ENCODE measurements around the gene UBE2Q1. TPM values are rescaled to one million over a fixed set of nuclear protein-coding genes. Genes with fewer than 3 reads are reported as not detected.

The UBE2Q1 gene
- total and polyA plus RNA-seq, 10 of the 15 experiments (the other 5 are each of a cell fraction or from before 2014, with no cell fraction given), result 3.9 to 82.6 (median 24.1) TPM

DNA sequence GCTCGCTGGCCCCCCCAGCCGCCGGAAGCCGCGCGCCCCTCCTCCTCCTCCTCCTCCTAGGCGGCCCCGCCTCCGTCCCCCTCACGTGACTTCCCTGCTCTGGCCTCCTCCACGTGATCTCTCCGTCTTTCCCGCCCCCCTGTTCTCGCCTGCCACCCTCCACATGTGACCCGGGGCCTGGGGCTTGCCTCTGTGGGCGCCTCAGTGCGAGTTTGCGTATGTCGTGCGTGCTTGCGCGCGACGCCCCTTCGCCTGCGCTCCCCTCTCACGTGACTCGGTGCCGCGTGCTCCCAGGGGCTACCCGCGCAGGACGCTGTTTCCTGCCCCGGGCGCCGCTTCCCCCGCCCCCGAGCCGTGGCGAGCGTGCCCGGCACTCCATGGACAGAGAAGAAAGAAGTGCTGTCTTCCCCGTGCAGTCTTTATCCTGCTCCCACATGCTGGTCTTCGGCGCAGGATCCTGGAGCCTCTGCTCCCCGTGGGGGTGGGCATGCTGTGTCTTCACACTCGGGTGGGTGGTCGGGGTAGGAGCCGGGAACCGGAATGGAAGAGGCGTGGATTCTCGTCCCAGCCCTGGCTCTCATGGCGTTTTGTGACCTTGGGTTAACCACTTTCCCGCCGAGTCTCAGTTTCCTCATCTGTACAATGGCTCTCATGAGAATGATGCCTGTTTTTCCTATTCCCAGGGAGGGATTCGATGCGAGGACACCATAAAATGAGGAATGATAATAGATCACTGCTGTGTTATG is 431 bp upstream of the UBE2Q1 start (continued):
- TF ChIP-seq KAT2A (conservative IDR thresholded peaks at IDR 0.05; ENCODE audit: control insufficient read depth, low read depth, low read length) (no peak), IKZF2 (IDR thresholded peaks at IDR 0.05) (peak; percentile 68 to 75), MYB (IDR thresholded peaks at IDR 0.05; ENCODE audit: borderline replicate concordance, low read depth, low read length) (no peak), SIX5 (IDR thresholded peaks at IDR 0.05; ENCODE audit: low read depth, low read length, severe bottlenecking) (peak; percentile 76), YY1 (IDR thresholded peaks at IDR 0.05; ENCODE audit: low read depth, low read length) (no peak), FOXM1 (IDR thresholded peaks at IDR 0.05; ENCODE audit: low read depth, low read length) (no peak), MEF2A (IDR thresholded peaks at IDR 0.05; ENCODE audit: insufficient read depth, low read depth, low read length) (no peak), BCL11A (IDR thresholded peaks at IDR 0.05; ENCODE audit: low read depth, low read length) (no peak), BHLHE40 (IDR thresholded peaks at IDR 0.05; ENCODE audit: borderline replicate concordance in 1 of 2, low read depth in 2 of 2, low read length in 1 of 2) (peak; percentile 98 to 100), BMI1 (IDR thresholded peaks at IDR 0.05; ENCODE audit: borderline replicate concordance) (no peak), SREBF1 (IDR thresholded peaks at IDR 0.05; ENCODE audit: low read length) (peak; percentile 92), SPI1 (IDR thresholded peaks at IDR 0.05; ENCODE audit: borderline replicate concordance, insufficient read depth, low read depth, low read length) (no peak), RAD51 (IDR thresholded peaks at IDR 0.05) (peak; percentile 100), TCF7 (IDR thresholded peaks at IDR 0.05; ENCODE audit: borderline replicate concordance) (no peak), JUNB (IDR thresholded peaks at IDR 0.05) (no peak), GATAD2B (conservative IDR thresholded peaks at IDR 0.05; ENCODE audit: low read depth) (peak; percentile 75; the same call in 1 of the 2 replicates)
- TF ChIP-seq, protein P1, sequence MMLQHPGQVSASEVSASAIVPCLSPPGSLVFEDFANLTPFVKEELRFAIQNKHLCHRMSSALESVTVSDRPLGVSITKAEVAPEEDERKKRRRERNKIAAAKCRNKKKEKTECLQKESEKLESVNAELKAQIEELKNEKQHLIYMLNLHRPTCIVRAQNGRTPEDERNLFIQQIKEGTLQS (IDR thresholded peaks at IDR 0.05; ENCODE audit: borderline replicate concordance, extremely low read depth, low read depth, low read length), result peak; percentile 100
- TF ChIP-seq, protein P2, sequence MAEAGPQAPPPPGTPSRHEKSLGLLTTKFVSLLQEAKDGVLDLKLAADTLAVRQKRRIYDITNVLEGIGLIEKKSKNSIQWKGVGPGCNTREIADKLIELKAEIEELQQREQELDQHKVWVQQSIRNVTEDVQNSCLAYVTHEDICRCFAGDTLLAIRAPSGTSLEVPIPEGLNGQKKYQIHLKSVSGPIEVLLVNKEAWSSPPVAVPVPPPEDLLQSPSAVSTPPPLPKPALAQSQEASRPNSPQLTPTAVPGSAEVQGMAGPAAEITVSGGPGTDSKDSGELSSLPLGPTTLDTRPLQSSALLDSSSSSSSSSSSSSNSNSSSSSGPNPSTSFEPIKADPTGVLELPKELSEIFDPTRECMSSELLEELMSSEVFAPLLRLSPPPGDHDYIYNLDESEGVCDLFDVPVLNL (IDR thresholded peaks at IDR 0.05; ENCODE audit: low read depth, low read length), result peak; percentile 73
- TF ChIP-seq, protein P3, sequence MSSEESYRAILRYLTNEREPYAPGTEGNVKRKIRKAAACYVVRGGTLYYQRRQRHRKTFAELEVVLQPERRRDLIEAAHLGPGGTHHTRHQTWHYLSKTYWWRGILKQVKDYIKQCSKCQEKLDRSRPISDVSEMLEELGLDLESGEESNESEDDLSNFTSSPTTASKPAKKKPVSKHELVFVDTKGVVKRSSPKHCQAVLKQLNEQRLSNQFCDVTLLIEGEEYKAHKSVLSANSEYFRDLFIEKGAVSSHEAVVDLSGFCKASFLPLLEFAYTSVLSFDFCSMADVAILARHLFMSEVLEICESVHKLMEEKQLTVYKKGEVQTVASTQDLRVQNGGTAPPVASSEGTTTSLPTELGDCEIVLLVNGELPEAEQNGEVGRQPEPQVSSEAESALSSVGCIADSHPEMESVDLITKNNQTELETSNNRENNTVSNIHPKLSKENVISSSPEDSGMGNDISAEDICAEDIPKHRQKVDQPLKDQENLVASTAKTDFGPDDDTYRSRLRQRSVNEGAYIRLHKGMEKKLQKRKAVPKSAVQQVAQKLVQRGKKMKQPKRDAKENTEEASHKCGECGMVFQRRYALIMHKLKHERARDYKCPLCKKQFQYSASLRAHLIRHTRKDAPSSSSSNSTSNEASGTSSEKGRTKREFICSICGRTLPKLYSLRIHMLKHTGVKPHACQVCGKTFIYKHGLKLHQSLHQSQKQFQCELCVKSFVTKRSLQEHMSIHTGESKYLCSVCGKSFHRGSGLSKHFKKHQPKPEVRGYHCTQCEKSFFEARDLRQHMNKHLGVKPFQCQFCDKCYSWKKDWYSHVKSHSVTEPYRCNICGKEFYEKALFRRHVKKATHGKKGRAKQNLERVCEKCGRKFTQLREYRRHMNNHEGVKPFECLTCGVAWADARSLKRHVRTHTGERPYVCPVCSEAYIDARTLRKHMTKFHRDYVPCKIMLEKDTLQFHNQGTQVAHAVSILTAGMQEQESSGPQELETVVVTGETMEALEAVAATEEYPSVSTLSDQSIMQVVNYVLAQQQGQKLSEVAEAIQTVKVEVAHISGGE (CRISPR knock-in tag; IDR thresholded peaks at IDR 0.05), result 0 out of 2 replicates have a peak, but pooled peaks have one; percentile 9
- TF ChIP-seq, protein P4, sequence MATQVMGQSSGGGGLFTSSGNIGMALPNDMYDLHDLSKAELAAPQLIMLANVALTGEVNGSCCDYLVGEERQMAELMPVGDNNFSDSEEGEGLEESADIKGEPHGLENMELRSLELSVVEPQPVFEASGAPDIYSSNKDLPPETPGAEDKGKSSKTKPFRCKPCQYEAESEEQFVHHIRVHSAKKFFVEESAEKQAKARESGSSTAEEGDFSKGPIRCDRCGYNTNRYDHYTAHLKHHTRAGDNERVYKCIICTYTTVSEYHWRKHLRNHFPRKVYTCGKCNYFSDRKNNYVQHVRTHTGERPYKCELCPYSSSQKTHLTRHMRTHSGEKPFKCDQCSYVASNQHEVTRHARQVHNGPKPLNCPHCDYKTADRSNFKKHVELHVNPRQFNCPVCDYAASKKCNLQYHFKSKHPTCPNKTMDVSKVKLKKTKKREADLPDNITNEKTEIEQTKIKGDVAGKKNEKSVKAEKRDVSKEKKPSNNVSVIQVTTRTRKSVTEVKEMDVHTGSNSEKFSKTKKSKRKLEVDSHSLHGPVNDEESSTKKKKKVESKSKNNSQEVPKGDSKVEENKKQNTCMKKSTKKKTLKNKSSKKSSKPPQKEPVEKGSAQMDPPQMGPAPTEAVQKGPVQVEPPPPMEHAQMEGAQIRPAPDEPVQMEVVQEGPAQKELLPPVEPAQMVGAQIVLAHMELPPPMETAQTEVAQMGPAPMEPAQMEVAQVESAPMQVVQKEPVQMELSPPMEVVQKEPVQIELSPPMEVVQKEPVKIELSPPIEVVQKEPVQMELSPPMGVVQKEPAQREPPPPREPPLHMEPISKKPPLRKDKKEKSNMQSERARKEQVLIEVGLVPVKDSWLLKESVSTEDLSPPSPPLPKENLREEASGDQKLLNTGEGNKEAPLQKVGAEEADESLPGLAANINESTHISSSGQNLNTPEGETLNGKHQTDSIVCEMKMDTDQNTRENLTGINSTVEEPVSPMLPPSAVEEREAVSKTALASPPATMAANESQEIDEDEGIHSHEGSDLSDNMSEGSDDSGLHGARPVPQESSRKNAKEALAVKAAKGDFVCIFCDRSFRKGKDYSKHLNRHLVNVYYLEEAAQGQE (IDR thresholded peaks at IDR 0.05; ENCODE audit: low read depth, low read length), result no peak

Measured in GM12878 (cell line).